HAP-1 (cell line): Measurements from ENCODE around the gene PHACTR3.

Experiments
- DNase-seq, 2 experiments: peaks; one replicate each; pipeline ENCODE4 v3.0.0-alpha.2; 2016 to 2020; ENCODE audit warnings: low spot score in 2 of 2
- H3K27me3 ChIP-seq: fragments of 250-450 bp; sonication (Bioruptor Pico); 2 replicates; pipeline ENCODE4 v1.5.1; 2020; ENCODE audit warnings: low read depth, mild to moderate bottlenecking, moderate library complexity
- H3K36me3 ChIP-seq: fragments of 250-450 bp; sonication (Bioruptor Pico); replicated peaks from 2 replicates; pipeline ENCODE4 v1.5.1; 2020; ENCODE audit warnings: mild to moderate bottlenecking
- H3K4me1 ChIP-seq: fragments of 250-450 bp; sonication (Bioruptor Pico); 2 replicates; pipeline ENCODE4 v1.5.1; 2020; ENCODE audit warnings: mild to moderate bottlenecking
- H3K4me3 ChIP-seq: fragments of 250-450 bp; sonication (Bioruptor Pico); 2 replicates; pipeline ENCODE4 v1.5.1; 2020; ENCODE audit warnings: mild to moderate bottlenecking, moderate library complexity
- H3K9me3 ChIP-seq: fragments of 250-450 bp; sonication (Bioruptor Pico); 2 replicates; pipeline ENCODE4 v1.5.1; 2020; ENCODE audit warnings: mild to moderate bottlenecking, moderate library complexity
- in situ Hi-C: fragments of 300-500 bp; cut with MboI; formaldehyde crosslinking; loops from 3 replicates; pipeline ENCODE4 v1.14.3; 2020; ENCODE audit warnings: low sequenced_read_pairs, inconsistent platforms, mixed read lengths

Gene PHACTR3

DNA sequence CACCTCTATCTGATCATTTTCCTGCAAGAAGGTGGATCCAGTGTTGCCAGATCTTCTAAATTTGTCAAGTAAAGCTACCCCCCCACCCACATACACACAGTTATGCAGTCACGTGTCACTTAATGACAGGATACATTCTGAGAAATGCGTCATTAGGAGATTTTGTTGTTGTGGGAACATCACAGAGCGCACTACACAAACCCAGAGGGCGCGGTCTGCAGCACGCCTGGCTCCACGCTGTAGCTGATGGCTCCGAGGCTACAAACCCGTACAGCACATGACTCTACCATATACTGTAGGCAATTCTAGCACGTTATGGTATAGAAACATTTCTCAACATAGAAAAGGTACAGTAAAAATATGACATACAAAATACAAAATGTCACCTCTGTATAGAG, 202.2 kb downstream of the PHACTR3 start:
- H3K4me3 ChIP-seq: no peak overlapping the region
- in situ Hi-C loops: no loop called here
- H3K36me3 ChIP-seq: no peaks in the 10 kb centered on the region
- no peaks in the 10 kb centered on the region for H3K4me1 ChIP-seq
- H3K27me3 ChIP-seq: no peaks in the 10 kb centered on the region
- DNase-seq: no peak
- H3K9me3 ChIP-seq: no peaks in the 10 kb centered on the region

- no peaks in the 10 kb centered on the region for H3K27me3 ChIP-seq
- in situ Hi-C loops: no loop called here
- DNase-seq: peak in 1 of 2 experiments; percentile 4
Measured at GRCh38 chr20:59807909-59808728, 203.8 kb downstream of the PHACTR3 start.

GRCh38 chr20:59808729-59809381, 204.5 kb downstream of the PHACTR3 start:
- no peak for DNase-seq
- H3K4me3 ChIP-seq: no peak overlapping the region
- H3K27me3 ChIP-seq: no peaks in the 10 kb centered on the region
- H3K9me3 ChIP-seq: no peaks in the 10 kb centered on the region
- in situ Hi-C loops: no loop called here
- no peaks in the 10 kb centered on the region for H3K36me3 ChIP-seq
- H3K4me1 ChIP-seq: no peaks in the 10 kb centered on the region

More at GRCh38 chr20:59807909-59808728, 203.8 kb downstream of the PHACTR3 start:
- H3K9me3 ChIP-seq: no peaks in the 10 kb centered on the region
- H3K4me3 ChIP-seq: no peak overlapping the region
- H3K4me1 ChIP-seq: no peaks in the 10 kb centered on the region
- H3K36me3 ChIP-seq: no peaks in the 10 kb centered on the region

GRCh38 chr20:59809630-59810448, 205.5 kb downstream of the PHACTR3 start:
- Histone ChIP-seq H3K36me3 (no peaks in the 10 kb centered on the region), H3K4me1 (no peaks in the 10 kb centered on the region), H3K9me3 (no peaks in the 10 kb centered on the region), H3K27me3 (no peaks in the 10 kb centered on the region), H3K4me3 (no peak overlapping the region)
- in situ Hi-C loops: no loop called here
- DNase-seq: no peak

DNA sequence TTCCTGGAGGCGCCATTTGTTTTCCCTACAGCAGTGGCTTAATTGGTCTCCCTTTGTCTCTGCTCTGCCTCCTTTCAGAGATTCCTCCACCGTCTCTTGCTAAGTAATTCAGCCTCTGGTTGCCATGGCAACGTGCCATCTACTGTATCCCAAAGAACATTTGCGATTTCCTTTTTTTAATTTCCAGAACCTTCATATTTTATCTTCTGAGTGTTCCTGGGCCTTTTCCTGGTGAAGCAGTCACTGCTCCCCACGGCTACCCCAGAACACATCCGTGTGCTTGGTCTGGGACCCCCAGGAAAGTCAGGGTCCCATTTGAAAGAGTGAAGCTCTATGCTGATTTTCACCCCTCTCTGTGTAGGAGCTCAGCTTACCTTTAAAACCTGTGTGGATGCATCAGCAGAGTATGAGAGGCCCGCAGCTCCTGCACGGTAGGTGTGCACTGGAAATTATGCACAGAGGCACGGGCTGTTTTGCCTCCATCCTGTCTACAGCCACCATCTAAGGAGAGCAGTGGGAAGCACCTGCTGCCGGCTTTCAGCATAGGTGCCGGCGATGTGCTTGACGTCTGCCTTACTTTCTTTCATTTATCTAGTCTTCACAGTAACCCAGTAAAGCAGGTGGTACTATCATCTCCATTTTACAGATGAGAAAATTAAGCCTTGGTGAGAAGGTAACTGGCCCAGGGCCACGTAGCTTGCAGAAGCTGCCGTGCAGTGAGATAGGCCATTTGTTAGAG, 206.3 kb downstream of the PHACTR3 start:
- peak; percentile 2 to 26 for DNase-seq
- no peak overlapping the region for H3K4me3 ChIP-seq
- no peaks in the 10 kb centered on the region for H3K36me3 ChIP-seq
- in situ Hi-C loops: no loop called here
- no peaks in the 10 kb centered on the region for H3K4me1 ChIP-seq
- no peaks in the 10 kb centered on the region for H3K27me3 ChIP-seq
- no peaks in the 10 kb centered on the region for H3K9me3 ChIP-seq

DNA sequence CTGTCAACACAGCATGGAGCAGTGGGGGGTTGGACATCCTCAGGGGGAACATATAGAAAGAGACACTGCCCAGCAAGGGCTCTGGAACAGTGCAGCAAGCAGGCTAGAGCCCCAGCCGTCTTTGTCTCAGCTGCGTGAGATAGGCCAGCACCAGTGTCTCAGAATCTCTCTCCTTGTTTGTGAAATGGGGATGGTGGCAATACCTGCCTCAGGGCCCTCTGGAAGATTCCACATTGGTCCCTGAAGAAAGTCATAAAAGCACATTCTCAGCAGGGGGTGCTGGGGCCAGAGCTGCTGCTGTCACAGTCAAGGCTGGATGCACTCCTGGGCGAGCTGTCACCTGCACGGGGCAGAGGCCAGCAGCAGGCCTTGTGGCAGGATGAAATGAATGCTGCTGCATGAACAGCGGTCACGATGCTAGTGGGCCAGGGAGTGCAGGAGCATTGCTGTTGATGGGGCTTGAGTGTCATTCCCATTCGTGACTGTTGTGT, 207.4 kb downstream of the PHACTR3 start:
- Histone ChIP-seq H3K36me3 (no peaks in the 10 kb centered on the region), H3K27me3 (no peaks in the 10 kb centered on the region), H3K9me3 (no peaks in the 10 kb centered on the region), H3K4me1 (no peaks in the 10 kb centered on the region), H3K4me3 (no peak overlapping the region)
- in situ Hi-C loops: no loop called here
- peak in 1 of 2 experiments; percentile 4 for DNase-seq

DNA sequence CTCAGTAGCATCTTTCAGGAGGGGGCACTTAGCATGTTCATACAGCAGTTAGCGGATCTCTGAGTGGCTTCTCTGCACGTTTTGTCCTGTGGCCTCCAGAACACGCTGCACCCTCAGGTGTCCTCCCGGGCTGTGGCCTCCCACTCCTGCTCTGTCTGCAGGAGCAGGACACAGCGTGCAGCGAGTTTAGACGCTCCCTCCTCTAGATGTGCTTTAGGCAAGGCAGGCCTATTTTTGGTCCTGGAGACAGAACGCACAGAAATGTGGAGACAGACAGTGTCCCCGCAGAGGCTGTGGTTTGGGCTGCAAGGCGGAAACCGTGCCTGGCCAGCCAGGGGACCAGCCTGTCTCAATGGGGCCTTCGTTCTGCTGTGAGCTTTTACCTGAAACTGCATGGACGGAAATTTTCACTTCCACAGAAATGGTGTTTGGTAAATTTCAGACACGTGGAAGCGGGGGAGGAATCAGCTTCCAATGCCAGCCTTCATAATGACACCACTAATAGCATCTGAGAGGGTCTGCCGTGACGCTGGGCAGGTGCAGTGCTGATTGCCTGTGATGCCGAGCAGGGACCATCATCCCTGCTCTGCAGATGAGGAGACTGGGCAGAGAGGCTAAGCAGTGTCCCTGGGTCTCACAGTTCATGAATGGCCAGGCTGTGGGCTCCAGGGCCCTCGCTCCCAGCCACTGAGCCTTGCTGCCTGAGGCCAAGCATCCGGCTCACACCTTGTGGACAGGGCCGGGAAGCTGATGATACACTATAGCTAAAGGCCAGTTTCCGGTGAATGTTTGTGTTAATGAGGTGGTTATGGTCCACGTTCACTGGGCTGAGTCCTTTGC, 208.2 kb downstream of the PHACTR3 start:
- H3K27me3 ChIP-seq: no peaks in the 10 kb centered on the region
- no peak for DNase-seq
- no peaks in the 10 kb centered on the region for H3K36me3 ChIP-seq
- H3K4me3 ChIP-seq: no peak overlapping the region
- H3K4me1 ChIP-seq: no peaks in the 10 kb centered on the region
- no peaks in the 10 kb centered on the region for H3K9me3 ChIP-seq
- in situ Hi-C loops: no loop called here

DNA sequence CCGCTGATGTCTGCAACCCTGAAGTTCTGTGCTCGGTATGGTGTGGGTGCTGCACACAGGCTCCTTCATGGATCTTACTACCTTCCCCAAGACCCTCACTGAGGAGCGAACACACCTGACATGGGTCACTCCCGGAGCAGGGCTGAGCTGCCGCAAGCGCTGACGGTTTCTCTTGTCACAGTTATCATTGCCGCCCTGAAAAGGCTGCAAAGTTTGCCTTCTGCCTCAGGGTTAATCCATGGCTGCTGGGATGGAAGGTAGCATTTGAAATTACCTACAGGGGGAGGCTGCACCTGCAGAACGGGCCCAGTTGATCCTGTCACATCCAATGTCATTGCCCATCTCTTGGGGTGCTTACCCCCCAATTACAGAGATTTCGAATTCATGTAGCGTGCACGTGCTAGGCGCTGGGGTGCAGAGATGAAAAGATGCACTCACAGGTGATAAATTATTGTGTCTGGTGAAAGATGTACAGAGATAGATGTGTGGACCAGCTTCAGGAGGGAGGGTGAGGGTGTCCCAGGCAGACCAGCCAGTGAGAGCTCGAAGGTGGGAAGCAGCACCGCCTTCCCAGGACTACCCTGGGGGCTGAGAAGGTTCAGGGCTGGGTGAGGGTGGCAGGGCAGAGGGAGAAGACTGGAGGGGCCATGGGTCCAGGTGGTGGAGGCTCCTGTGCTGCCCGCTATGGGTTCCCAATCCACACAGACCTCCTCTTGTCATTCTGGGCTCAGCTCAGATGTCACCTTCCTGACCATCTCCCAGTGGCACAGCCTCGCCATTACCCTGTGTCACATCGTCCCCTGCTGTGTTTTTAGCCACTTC, 209.0 kb downstream of the PHACTR3 start:
- Histone ChIP-seq H3K4me1 (no peaks in the 10 kb centered on the region), H3K36me3 (no peaks in the 10 kb centered on the region), H3K27me3 (no peaks in the 10 kb centered on the region), H3K4me3 (no peak overlapping the region), H3K9me3 (no peaks in the 10 kb centered on the region)
- DNase-seq: no peak
- in situ Hi-C loops: no loop called here

GRCh38 chr20:59813948-59814839, 209.9 kb downstream of the PHACTR3 start:
- in situ Hi-C loops: no loop called here
- DNase-seq: no peak
- Histone ChIP-seq H3K27me3 (no peaks in the 10 kb centered on the region), H3K4me3 (no peak overlapping the region), H3K36me3 (no peaks in the 10 kb centered on the region), H3K4me1 (no peaks in the 10 kb centered on the region), H3K9me3 (no peaks in the 10 kb centered on the region)

DNA sequence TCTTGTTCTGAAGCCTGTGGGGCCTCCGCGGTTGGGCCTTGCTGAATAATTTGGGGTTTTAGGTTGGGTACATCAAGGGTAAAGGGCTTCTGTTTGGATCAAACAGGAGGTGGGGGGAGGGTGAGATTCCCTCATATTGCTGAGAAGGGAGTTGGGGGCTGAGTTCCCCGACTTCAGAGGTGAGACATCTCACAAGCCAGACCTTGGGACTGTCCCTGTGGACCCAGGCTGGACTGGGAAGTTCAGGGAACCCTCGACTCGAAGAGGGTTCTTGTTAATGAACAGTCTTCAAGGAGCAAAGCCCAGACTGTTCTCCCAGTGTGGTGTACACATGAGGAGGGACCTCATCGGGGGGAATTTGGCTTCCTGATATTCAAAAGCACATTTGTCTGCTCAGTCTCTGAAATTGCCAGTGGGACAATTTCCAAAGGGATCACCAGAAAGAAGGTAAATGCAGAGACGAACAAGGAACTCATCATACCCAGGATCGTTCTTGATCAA, 210.6 kb downstream of the PHACTR3 start:
- Histone ChIP-seq H3K36me3 (no peaks in the 10 kb centered on the region), H3K27me3 (no peaks in the 10 kb centered on the region), H3K4me3 (no peak overlapping the region), H3K9me3 (no peaks in the 10 kb centered on the region), H3K4me1 (no peaks in the 10 kb centered on the region)
- in situ Hi-C loops: no loop called here
- DNase-seq: no peak

- Histone ChIP-seq H3K4me3 (no peak overlapping the region), H3K36me3 (no peaks in the 10 kb centered on the region), H3K9me3 (no peaks in the 10 kb centered on the region), H3K27me3 (no peaks in the 10 kb centered on the region), H3K4me1 (no peaks in the 10 kb centered on the region)
- in situ Hi-C loops: no loop called here
- DNase-seq: no peak
Measured at GRCh38 chr20:59816146-59816738, 211.9 kb downstream of the PHACTR3 start.
